Esophagus squamous epithelium (tissue), 5 donors: Measurements from ENCODE around the gene FOSB. TPM values are rescaled to one million over a fixed set of nuclear protein-coding genes. Genes with fewer than 3 reads are reported as not detected.
A peak's percentile ranks its signal among the peaks of the same experiment; 100 is the strongest.

Experiments
- DNase-seq: peaks from one replicate; lab custom pipeline; 2025; lab: John Stamatoyannopoulos, UW
- H3K27ac ChIP-seq, 4 donors: fragments of 200-600 bp; sonication (generic); one replicate each; pipeline ENCODE4 v1.5.1; 2016 to 2019; ENCODE audit warnings: mild to moderate bottlenecking in 1 of 4
- H3K27me3 ChIP-seq, 4 donors: fragments of 200-600 bp; sonication (generic); 1 replicate in 3 of 4; 2 replicates in 1 of 4; pipeline versions ENCODE4 v1.5.1 to v1.6.0; 2017 to 2021; ENCODE audit warnings: antibody characterized with exemption in 1 of 4
- H3K36me3 ChIP-seq, 3 donors: fragments of 200-600 bp; sonication (generic); one replicate each; pipeline ENCODE4 v1.5.1; 2016 to 2019
- H3K4me1 ChIP-seq, 3 donors: fragments of 200-600 bp; sonication (generic); one replicate each; pipeline ENCODE4 v1.5.1; 2017 to 2019
- H3K4me3 ChIP-seq, 4 donors: fragments of 200-600 bp; sonication (generic); 1 replicate in 3 of 4; 2 replicates in 1 of 4; pipeline ENCODE4 v1.5.1; 2016 to 2019; ENCODE audit warnings: mild to moderate bottlenecking in 2 of 4, moderate library complexity in 1 of 4
- H3K9me3 ChIP-seq, 3 donors: fragments of 200-600 bp; sonication (generic); one replicate each; pipeline ENCODE4 v1.5.1; 2016 to 2019
- CTCF ChIP-seq, 6 experiments: fragments of 450-650 bp in 4 of 6; fragments of 200-600 bp in 2 of 6; sonication (generic) in 2 of 6; IDR thresholded peaks; one replicate each; pipeline ENCODE4 v1.5.1; 2016 to 2019; ENCODE audit warnings: antibody characterized with exemption in 6 of 6, mild to moderate bottlenecking in 4 of 6, moderate library complexity in 4 of 6
- POLR2A ChIP-seq, 4 donors: fragments of 450-650 bp; IDR thresholded peaks; one replicate each; pipeline ENCODE4 v1.6.1; 2017; ENCODE audit warnings: antibody characterized with exemption in 4 of 4, mild to moderate bottlenecking in 4 of 4, moderate library complexity in 3 of 4
- WGBS, 2 donors: methylation state at CpG; one replicate each; pipeline ENCODE4 v1.1.5; 2018; 5-methylcytosine and 5-hydroxymethylcytosine counted together
- intact Hi-C: fragments of 100-400 bp; cut with DNase I; formaldehyde crosslinking; loops from one replicate; pipeline ENCODE4 v1.15.0; 2022
- total RNA-seq, 4 donors: library from RNA; depleted of rRNA; stranded (reverse); fragments of >200 nt; gene quantifications; one replicate each; pipeline ENCODE4 v1.1.0, GENCODE V29; 2016
- donor health status: DM: yes; HTN: yes; CAD: no.

The FOSB gene
- total RNA-seq, 4 donors from 2014 or later: 1.7 to 4.6 (median 2.5) TPM

GRCh38 chr19:45506989-45507871, 39.4 kb downstream of the FOSB start, which contains the start of gene VASP:
VASP (plus strand) TSS chr19:45507479; CDS start chr19:45507772, 293 bp downstream.
- WGBS, 2 donors: 3% methylated on average over 6 to 13 of the region's 65 CpGs
- peak in 3 of 4 donors; percentile 96 to 98 (median 98) for TF ChIP-seq POLR2A (IDR thresholded peaks at IDR 0.05)
- peak in 2 of 6 experiments; percentile 9 to 43 for TF ChIP-seq CTCF (IDR thresholded peaks at IDR 0.05)
- intact Hi-C loops: no loop called here
- Histone ChIP-seq H3K9me3 (no peaks in the 10 kb centered on the region), H3K36me3 (no peaks in the 10 kb centered on the region), H3K27ac (peak within 1 kb of the TSS; percentile 94 to 98 (median 96)), H3K27me3 (no peaks in the 10 kb centered on the region), H3K4me3 (peak within 1 kb of the TSS; percentile 88 to 100 (median 95)), H3K4me1 (peaks cover 18 to 61% (median 26%) of the 10 kb centered on the region in 3 donors)
- DNase-seq: peak; percentile 48

GRCh38 chr19:45507872-45508416, 40.1 kb downstream of the FOSB start:
- peak overlapping the region; percentile 94 to 98 (median 96) for H3K27ac ChIP-seq
- peak overlapping the region; percentile 88 to 100 (median 95) for H3K4me3 ChIP-seq
- H3K4me1 ChIP-seq: peaks cover 18 to 68% (median 28%) of the 10 kb centered on the region in 3 donors
- WGBS, 2 donors: 0% methylated on average over 2 to 7 of the region's 22 CpGs
- H3K36me3 ChIP-seq: no peaks in the 10 kb centered on the region
- TF ChIP-seq CTCF (IDR thresholded peaks at IDR 0.05) (no peak), POLR2A (IDR thresholded peaks at IDR 0.05) (no peak)
- intact Hi-C loops: no loop called here
- DNase-seq: no peak
- H3K9me3 ChIP-seq: no peaks in the 10 kb centered on the region
- no peaks in the 10 kb centered on the region for H3K27me3 ChIP-seq

- TF ChIP-seq POLR2A (IDR thresholded peaks at IDR 0.05) (no peak), CTCF (IDR thresholded peaks at IDR 0.05) (no peak)
- intact Hi-C loops: no loop called here
- WGBS, 2 donors: no CpG with 5 or more reads among the region's 26 CpGs
- H3K4me3 ChIP-seq: peak overlapping the region; percentile 88 to 100 (median 95)
- peaks cover 18 to 73% (median 29%) of the 10 kb centered on the region in 3 donors for H3K4me1 ChIP-seq
- no peaks in the 10 kb centered on the region for H3K9me3 ChIP-seq
- H3K27me3 ChIP-seq: no peaks in the 10 kb centered on the region
- no peak for DNase-seq
- H3K27ac ChIP-seq: peak overlapping the region; percentile 94 to 98 (median 96)
- H3K36me3 ChIP-seq: no peaks in the 10 kb centered on the region
Measured at GRCh38 chr19:45508417-45508860, 40.6 kb downstream of the FOSB start.

DNA sequence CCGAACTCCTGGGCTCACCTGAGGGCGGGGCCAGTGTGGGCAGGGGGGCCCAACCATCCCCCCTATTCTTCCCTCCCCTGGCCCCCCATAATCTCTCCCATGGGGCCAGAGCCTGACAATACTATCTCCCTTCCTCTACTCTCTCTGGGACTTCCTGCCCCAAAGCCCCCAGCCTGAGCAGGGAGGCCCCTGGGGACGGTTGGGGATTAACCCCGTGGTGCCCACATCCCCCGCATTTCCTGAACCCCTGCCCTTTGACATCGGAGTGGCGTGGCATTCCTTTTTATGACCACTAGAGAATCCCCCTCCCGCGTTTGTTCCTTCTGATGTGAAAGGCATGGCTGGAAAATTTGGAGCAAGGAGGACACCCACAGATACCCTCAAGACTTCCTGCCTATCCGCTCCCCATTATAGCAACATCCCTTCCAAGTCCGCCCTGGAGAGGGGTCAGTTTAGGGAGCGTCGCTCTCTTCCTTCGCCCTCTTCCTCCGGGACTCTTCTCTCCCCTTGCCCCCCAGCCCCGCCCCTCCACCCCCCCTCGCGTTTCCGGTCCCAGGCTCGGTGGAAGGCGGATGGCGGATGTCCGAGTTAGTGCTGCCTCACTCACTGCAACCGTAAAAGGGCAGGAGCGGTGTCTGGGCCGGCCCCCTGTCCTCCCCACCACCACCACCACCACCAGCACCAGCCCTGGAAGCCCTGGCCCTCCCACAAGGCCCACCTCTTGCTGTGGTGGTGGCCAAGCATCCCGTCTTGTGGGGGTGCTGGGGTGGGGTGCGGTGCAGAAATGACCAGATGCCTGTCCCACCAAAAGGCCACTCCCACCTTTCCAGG, 41.3 kb downstream of the FOSB start:
- Histone ChIP-seq H3K4me1 (peaks cover 22 to 79% (median 36%) of the 10 kb centered on the region in 3 donors), H3K36me3 (no peaks in the 10 kb centered on the region), H3K27me3 (no peaks in the 10 kb centered on the region), H3K27ac (peak overlapping the region; percentile 94 to 98 (median 96)), H3K9me3 (no peaks in the 10 kb centered on the region), H3K4me3 (peak overlapping the region; percentile 88 to 100 (median 95))
- TF ChIP-seq CTCF (IDR thresholded peaks at IDR 0.05): peak in 3 of 6 experiments; percentile 11 to 18 (median 13)
- TF ChIP-seq POLR2A (IDR thresholded peaks at IDR 0.05): peak in 1 of 4 donors; percentile 58
- intact Hi-C loops: no loop called here
- no peak for DNase-seq
- 6 to 10% methylated on average over 11 to 14 of the region's 28 CpGs for WGBS, 2 donors
